ENCODE results near the gene NEDD4L.

DNA sequence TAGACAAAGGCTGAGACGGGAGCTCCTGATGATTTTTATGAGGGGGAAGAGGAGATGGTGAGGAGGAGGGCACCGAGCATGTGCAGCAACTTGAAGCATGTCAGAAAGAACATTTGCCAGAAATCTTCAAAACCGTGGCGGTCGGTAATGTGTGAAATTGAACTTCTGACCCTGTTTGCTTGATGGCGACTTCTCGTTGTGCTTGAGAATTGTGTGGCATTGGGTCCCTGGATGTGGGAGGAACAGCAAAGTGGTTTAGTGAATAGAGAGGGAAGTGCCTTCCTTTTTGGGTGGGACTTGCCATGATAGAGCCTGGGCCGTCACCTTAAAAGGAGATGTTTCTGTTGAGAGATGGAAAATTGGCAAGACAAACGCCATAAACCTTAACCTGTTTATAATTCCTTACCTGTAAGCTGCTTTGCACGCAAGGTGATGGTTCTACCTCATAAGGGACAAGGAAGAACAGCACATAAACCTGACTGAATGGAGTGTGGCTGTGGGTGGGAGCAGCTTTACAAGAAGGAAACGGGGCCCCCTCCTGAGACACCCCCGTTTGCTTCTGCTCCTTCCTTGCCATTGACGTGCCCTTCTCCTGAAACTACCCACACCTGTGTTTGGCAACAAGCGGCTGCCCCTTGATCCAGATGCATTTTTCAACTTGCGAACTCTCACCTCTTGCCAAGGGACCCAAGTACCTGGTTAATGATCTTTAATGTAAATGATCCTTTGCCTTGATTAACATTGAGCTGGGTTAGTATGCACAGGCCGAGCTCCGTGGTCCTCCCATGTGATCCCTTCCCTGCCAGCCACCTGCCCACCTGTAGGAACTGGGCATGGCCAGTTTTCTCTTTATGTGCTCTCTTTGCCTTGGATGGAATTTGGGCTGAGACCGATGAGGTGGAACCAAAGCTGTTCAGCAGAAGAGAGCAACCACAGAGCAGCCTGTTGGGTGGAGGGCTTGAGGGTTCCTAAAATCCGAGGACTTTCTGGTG lies 153.2 kb downstream of the NEDD4L start:
- TF ChIP-seq, protein P1, sequence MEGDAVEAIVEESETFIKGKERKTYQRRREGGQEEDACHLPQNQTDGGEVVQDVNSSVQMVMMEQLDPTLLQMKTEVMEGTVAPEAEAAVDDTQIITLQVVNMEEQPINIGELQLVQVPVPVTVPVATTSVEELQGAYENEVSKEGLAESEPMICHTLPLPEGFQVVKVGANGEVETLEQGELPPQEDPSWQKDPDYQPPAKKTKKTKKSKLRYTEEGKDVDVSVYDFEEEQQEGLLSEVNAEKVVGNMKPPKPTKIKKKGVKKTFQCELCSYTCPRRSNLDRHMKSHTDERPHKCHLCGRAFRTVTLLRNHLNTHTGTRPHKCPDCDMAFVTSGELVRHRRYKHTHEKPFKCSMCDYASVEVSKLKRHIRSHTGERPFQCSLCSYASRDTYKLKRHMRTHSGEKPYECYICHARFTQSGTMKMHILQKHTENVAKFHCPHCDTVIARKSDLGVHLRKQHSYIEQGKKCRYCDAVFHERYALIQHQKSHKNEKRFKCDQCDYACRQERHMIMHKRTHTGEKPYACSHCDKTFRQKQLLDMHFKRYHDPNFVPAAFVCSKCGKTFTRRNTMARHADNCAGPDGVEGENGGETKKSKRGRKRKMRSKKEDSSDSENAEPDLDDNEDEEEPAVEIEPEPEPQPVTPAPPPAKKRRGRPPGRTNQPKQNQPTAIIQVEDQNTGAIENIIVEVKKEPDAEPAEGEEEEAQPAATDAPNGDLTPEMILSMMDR (optimal IDR thresholded peaks at IDR 0.05 in 1 of 3, IDR thresholded peaks at IDR 0.05 in 1 of 3, conservative IDR thresholded peaks at IDR 0.05 in 1 of 3; ENCODE audit: extremely low read depth in 1 of 3, insufficient read depth in 2 of 3, low read length in 3 of 3), result no peak
- TF ChIP-seq EZH2 (IDR thresholded peaks at IDR 0.05; ENCODE audit: low read length), result no peak

Data from keratinocyte (primary cell).